ENCODE results near the gene BAD.

GRCh38 chr11:64240435-64241240 is 43.8 kb downstream of the BAD start, which contains the start of gene FKBP2:
- TF ChIP-seq, protein P1, sequence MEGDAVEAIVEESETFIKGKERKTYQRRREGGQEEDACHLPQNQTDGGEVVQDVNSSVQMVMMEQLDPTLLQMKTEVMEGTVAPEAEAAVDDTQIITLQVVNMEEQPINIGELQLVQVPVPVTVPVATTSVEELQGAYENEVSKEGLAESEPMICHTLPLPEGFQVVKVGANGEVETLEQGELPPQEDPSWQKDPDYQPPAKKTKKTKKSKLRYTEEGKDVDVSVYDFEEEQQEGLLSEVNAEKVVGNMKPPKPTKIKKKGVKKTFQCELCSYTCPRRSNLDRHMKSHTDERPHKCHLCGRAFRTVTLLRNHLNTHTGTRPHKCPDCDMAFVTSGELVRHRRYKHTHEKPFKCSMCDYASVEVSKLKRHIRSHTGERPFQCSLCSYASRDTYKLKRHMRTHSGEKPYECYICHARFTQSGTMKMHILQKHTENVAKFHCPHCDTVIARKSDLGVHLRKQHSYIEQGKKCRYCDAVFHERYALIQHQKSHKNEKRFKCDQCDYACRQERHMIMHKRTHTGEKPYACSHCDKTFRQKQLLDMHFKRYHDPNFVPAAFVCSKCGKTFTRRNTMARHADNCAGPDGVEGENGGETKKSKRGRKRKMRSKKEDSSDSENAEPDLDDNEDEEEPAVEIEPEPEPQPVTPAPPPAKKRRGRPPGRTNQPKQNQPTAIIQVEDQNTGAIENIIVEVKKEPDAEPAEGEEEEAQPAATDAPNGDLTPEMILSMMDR (conservative IDR thresholded peaks at IDR 0.05; ENCODE audit: low read length) = no peak
- TF ChIP-seq EZH2phosphoT487 (IDR thresholded peaks at IDR 0.05; ENCODE audit: borderline replicate concordance, low read depth, low read length) = no peak

Data from OCI-LY7 (cell line).